Measurements from ENCODE around the gene RNF213. TPM values are rescaled to one million over a fixed set of nuclear protein-coding genes. Genes with fewer than 3 reads are reported as not detected.
"Not testable (repeated sequence)": the region's sequence is repeated elsewhere in the genome, so short reads cannot be mapped to it uniquely, and the experiment has no call there.

Gene RNF213
- total RNA-seq, 1 experiment from 2014 or later = 28.6 TPM

DNA sequence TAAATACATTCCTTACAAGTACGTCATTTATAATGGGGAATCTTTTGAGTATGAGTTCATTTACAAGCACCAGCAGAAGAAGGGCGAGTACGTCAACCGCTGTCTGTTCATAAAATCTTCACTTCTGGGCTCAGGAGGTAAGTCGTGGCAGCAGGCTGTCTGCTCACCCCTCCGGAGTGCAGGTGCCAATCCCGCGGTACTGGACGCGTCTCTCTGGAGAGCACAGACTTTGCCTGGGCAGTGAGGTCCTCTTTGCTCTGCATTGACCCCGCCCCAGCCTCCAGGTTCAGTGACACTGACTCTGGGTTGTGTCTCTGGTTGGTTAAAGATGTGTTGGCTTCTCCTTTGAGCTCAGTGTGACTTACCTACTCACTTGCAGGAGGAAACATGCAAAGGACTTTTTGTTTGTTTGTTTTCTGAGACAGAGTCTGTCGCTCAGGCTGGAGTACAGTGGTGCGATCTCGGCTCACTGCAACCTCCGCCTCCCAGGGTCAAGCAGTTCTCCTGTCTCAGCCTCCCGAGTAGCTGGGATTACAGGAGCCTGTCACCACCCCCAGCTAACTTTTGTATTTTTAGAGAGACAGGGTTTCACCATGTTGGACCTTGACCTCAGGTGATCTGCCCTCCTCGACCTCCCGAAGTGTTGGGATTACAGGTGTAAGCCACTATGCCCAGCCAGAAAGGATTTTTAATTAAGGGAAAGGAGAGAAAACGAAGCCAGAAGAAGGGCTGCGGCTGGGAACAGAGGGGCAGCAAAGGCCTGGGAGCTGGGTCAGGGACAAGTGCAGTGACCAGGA lies 31.2 kb downstream of the RNF213 start:
- DNase-seq (ENCODE audit: low read depth) = no peak

DNA sequence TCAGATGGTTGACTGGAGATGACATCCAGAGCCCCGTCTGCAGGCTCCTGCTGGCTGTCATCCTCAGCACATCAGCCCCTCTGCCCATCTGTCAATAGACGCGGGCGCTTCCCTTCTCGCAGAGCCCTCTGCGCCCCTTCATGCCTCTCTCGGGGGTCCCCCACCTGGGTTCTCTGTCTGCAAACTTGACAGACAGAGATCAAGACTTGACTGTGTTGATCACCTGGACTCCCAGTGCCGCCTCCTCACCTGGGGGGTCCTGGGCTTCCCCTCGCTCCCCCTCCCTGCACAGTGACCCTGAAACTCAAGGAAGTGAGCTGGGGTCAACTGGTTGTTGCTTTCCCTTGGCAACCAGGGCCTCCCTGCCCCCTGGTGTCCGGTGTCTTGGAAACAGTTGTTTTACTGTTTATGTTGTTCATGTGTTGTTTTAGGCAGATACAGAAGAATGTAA lies 31.9 kb downstream of the RNF213 start:
- no peak for DNase-seq (ENCODE audit: low read depth)

DNA sequence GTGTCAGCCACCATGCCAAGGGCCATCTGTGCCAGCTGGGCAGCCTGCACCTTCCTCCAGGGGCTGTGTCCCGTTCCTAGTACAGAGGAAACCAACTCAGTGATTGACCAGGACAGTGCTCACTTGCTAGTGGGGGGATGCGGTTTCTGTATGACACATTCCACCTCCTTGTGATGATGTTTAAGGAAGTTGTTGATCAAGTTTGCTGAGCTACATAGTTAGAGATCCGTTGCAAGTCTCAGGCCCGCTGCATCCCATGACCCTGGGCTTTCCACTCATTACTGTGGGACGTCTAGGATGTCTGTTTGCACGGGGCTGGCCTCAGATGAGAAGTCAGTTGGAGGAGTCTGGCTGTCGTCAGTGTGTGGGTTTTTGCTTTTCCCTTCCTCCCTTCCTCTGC lies 33.6 kb downstream of the RNF213 start:
- no peak for DNase-seq (ENCODE audit: low read depth)

DNA sequence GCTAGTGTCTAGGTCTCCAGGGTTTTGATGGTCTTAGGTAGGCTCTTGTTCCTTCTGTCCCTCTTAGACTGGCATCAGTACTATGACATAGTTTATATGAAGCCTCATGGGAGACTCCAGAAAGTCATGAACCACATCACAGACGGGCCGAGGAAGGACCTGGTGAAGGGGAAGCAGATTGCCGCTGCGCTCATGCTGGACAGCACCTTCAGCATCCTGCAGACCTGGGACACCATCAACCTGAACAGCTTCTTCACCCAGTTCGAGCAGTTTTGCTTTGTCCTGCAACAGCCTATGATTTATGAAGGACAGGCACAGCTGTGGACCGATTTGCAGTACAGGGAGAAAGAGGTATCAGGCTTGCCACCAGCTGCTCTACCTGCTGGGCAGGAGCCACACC lies 34.0 kb downstream of the RNF213 start:
- no peak for DNase-seq (ENCODE audit: low read depth)

DNA sequence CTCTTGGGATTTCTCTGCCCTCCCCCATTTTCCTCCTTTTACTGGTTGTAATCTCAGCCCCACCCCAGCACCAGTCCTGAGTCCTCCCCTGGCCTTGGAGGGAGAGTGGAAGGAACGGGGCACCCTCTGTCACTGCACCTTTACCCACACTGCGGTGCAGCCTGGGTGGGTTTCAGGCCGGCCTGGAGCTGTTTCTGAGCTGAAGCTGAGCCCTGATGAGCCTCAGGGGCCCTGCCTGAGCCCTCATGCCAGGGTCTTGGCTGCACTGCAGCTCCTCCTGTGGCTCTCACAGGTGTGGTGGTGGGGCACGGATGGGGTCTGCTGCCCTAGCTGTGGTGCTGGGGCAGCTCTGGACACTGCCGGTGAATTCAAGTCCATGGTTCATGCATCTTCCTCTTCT lies 34.5 kb downstream of the RNF213 start:
- no peak for DNase-seq (ENCODE audit: low read depth)

DNA sequence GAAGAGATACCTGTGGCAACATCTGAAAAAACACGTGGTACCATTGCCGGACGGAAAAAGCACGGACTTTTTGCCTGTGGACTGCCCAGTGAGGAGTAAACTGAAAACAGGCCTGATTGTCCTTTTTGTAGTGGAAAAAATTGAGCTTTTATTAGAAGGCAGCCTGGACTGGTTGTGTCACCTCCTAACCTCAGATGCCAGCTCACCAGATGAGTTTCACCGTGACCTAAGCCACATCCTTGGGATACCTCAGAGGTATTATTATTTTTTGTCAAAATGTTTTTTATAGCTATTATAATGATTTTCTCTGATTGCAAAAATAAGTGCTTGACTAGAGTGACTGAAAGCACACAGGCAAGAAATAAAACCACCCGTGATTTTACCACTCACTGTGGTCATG lies 34.9 kb downstream of the RNF213 start:
- DNase-seq (ENCODE audit: low read depth) = no peak

DNA sequence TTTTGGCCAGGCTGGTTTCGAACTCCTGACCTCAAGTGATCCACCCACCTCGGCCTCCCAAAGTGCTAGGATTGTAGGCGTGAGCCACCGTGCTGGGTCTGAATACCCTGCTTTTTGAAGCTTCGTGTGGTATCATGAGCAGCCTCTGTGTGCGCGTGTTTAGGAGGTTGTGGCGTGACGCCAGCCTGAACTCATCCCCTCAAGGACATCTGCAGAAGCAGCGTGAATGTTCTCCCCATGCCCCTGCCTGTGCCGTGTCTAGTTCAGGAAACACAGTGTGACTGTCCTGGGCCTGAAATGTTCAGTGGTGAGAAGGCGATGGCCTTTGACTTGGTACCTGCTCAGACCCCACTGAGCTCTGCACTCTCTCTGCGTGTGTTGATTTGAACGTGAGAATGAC lies 35.6 kb downstream of the RNF213 start:
- no peak for DNase-seq (ENCODE audit: low read depth)

DNA sequence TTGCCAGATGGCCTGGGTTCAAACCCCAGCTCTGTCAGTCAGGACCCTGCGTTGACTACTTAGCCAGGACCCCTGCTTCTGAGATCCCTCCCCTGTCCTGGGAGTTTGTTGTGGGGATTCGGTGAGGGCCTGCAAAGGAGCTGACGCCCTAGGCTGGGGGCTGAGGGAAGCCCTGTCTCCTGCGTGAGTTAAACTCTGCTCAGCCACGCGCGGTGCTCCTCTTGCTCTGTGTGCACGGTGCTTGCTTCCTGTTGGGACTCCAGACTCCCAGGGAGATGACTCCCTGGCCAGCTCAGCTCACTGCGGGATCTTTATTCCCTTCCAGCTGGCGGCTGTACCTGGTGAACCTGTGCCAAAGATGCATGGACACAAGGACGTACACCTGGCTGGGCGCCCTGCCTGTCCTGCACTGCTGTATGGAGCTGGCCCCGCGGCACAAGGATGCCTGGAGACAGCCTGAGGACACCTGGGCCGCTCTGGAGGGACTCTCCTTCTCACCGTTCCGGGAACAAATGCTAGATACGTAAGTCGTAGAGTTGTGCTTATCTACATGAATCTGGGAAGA lies 37.4 kb downstream of the RNF213 start:
- no peak for DNase-seq (ENCODE audit: low read depth)

DNA sequence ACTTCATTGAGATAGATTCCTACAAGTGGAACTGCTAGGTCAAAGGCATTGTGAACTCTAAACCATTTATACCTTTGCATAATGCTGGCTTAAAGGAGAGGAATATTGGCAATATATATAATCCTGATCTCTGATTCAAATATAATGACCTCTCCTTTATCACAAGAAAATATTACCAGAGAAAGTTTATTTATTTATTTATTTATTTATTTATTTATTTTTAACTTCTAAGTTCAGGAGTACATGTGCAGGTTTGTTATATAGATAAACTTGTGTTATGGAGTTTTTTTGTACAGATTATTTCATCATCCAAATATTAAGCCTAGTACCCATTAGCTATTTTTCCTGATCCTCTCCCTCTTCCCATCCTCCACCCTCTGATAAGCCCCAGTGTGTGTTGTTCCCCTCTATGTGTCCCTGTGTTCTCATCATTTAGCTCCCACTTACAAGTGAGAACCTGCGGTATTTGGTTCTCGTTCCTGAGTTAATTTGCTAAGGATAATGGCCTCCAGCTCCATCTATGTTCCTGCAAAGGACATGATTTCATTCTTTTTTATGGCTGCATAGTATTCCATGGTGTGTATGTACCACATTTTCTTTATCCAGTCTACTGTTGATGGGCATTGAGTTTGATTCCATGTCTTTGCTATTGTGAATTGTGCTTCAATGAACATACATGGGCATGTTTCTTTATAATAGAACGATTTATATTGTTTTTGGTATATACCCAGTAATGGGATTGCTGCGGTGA lies 38.9 kb downstream of the RNF213 start:
- not testable (repeated sequence) for DNase-seq (ENCODE audit: low read depth)

DNA sequence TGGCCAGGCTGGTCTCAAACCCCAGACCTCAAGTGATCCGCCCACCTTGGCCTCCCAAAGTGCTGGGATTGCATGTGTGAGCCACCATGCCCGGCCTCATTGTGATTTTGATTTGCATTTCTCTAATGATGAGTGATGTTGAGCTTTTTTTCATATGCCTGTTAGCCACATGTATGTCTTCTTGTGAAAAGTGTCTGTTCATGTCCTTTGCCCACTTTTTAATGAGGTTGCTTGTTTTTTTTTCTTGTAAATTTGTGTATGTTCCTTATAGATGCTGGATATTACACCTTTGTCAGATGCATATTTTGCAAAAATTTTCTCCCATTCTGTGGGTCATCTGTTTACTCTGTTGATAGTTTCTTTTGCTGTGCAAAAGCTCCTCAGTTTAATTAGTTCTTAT lies 40.1 kb downstream of the RNF213 start:
- not testable (repeated sequence) for DNase-seq (ENCODE audit: low read depth)

DNA sequence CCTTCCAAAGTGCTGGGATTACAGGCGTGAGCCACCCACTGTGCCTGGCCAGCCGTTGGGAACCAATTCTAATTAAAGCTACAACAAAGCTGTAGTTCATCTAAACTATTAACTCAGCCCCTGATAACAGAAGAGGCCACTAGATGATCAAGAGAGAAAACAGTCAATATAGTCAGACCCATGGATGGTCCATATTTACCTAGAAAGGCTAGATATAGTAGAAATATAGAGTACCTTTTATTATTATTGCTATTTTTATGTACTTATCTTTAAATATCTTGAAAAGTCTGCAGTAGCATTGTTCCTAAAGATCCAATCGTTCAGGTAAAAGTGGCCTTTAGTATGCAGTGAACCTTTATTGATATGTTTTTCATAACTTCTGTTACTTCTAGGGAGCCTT lies 43.2 kb downstream of the RNF213 start:
- DNase-seq (ENCODE audit: low read depth) = no peak

DNA sequence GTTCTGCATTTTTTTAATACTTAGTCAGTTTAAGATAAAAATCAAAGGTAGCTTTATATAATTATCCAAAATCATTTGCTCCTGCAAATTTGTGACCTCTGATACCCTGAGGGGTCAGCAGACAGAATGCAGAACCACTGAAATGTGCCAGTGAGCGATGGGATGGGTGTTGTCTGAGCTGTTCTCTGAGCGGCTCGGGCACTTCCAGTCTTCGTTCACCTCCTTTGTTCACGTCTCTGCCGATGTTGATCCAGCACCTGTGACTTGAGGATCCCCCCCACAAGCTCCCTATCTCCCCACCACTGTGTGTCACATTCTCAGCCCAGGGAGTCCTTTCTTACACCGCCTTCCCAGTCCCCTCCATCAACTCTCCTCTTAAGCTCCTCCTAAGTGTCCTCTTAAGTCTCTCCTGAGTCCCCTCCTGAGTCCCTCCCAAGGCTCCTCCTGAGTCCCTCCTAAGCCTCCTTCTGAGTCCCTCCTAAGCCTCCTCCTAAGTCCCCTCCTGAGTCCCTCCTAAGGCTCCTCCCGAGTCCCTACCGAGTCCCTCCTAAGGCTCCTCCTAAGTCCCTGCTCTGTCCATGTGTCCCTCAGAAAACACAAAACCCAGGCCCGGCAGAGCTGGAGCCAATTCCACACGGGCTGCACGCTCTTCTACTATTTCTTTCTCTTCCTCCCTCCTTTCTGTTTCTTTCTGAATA lies 47.5 kb downstream of the RNF213 start:
- DNase-seq (ENCODE audit: low read depth) = no peak

DNA sequence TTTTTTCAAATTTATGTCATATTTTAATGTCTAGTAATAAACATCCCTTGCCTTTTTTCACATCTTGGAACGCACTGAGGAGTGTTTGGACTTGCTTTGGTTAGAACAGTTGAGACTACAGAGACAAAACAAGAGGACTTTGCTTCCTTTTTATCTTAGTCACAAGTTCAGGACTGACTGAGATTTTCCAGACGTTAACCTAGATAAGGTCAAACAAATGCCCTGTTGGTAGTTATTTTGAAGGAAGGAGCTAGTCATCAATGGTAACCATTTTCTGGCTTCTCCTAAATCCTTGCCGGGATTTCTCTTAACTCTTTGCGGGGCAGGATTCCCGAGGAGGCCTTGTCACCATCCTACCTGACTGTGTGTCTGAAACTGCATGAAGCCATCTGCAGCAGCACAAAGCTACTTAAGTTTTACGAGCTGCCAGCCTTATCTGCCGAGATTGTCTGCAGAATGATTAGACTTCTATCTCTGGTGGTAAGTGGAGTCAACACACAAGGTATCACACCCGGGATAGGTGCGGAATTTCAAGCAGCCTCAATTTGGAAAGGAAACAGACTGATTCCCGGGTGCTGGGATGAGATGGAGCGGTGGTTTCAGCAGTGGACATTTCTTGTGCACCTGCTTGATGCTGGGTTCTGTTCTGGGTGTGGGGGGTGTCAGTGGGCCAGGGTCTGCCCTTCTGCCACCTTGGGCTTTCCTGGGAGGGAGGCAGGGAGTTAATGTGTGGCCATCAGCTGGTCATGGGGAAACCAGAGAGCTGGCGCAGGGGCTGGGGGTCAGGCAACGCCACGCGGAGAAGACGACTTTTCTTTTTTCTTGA lies 48.3 kb downstream of the RNF213 start:
- DNase-seq (ENCODE audit: low read depth) = no peak

DNA sequence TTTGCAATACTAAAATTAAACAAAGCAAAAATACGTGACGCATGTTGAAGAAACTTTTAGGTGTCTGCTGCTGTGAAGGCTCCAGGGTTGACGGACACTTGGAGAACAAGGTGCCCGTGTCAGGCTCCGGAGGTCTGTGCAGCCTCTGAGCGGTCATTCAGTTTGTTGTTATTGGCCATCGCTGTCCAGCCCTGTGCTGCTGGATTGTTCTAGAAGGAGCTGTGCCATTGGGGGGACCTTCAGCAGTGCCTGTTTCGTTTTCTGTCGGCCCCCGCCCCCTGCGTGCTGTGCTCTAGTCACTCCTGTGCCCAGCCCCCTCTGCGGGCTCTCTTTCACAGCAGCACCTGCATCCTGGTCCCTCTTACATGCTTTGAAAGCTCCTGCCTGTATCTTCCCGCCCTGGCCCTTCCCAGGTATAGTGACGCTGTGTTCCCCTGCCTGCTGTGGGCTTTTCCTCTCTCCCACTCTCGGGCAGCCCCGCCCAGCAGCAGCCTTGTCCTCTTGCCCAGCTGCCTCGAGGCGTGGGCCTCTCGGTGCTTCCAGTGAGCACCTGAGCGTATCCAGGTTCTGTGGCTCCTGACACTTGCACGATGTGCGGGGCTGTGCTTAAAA lies 50.7 kb downstream of the RNF213 start:
- DNase-seq (ENCODE audit: low read depth) = no peak

DNA sequence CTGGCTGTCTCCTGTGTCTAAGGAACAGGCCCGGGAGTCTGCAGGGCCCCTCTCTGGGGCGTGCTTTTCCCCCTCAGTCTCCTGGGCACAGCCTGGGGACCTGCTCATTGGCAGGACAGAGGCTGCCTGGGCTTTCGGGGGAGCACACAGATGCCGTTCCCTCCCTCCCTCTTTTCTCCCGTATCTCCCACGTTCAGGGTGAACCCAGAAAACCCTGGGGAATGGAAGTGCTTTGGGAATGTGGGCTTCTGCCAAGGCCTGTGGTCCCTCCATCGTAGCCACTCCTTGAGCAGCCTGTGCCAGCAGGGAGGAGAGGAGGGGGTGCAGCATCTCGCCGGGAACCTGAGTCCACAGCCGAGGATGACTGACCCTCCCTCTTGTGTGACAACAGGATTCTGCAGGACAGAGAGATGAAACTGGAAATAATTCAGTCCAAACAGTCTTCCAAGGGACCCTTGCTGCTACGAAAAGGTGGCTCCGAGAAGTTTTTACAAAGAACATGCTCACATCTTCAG lies 52.0 kb downstream of the RNF213 start:
- DNase-seq (ENCODE audit: low read depth) = no peak

DNA sequence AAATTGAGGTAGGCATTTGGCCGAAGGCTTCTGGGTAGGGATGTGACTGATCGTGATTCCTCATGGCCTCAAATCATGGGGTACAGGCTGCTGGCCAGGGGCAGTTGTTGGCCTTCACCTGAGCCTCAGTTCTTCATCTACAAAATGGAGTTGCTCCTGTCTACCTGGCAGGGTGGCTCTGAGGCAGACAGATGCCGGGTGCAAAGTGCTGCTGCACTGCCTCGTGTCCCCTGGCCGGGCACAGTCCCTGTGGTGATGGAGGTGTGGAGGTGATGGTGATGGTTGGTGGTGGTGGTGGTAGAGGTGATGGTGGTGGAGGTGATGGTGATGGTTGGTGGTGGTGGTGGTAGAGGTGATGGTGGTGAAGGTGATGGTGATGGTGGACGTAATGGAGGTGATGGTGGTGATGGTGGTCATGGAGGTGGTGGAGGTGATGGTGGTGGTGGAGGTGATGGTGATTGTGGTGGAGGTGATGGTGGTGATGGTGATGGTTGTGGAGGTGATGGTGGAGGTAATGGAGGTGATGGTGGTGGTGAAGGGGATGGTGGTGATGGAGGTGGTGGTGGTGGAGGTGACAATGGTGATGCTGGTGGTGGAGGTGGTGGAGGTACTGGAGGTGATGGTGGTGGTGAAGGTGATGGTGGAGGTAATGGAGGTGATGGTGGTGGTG lies 52.6 kb downstream of the RNF213 start:
- DNase-seq (ENCODE audit: low read depth) = no peak

DNA sequence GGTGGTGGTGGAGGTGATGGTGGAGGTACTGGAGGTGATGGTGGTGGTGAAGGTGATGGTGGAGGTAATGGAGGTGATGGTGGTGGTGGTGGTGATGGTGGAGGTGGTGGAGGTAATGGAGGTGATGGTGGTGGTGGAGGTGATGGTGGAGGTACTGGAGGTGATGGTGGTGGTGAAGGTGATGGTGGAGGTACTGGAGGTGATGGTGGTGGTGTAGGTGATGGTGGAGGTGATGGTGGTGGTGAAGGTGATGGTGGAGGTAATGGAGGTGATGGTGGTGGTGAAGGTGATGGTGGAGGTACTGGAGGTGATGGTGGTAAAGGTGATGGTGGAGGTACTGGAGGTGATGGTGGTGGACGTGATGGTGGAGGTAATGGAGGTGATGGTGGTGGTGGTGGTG lies 53.3 kb downstream of the RNF213 start:
- not testable (repeated sequence) for DNase-seq (ENCODE audit: low read depth)

DNA sequence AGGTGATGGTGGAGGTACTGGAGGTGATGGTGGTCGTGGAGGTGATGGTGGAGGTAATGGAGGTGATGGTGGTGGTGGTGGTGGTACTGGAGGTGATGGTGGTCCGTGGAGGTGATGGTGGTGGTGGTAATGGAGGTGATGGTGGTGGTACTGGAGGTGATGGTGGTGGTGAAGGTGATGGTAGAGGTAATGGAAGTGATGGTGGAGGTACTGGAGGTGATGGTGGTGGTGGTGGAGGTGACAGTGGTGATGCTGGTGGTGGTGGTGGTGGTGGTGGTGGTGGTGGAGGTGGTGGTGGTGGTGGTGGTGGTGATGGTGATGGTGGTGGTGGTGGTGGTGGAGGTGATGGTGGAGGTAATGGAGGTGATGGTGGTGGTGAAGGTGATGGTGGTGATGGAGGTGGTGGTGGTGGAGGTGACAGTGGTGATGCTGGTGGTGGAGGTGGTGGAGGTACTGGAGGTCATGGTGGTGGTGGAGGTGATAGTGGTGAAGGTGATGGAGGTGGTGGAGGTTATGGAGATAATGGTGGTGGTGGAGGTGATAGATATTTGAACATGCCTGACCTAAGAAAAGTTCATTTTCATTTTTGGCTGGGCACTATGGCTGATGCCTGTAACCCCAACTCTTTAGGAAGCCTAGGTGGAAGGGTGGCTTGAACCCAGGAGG lies 55.0 kb downstream of the RNF213 start:
- no peak for DNase-seq (ENCODE audit: low read depth)

DNA sequence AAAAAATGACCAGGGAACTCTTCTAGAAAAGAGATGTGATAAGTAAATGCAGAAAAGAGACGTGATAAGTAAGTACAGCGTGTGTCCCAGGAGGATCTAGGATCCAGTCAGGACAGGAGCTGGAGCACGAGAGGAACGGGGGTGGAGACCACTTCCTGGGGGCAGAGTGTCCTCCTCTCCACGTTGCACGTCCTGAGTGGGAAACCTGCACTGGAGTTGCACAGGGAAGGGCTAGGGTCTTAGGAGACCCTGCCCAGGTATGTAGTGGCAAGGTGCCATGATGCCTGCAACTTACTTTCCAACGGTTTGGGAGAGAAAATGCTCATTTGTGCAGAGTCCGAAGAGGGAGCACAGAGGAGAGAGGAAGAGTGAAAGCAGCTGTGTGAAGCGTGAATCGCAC lies 55.8 kb downstream of the RNF213 start:
- no peak for DNase-seq (ENCODE audit: low read depth)

Measured in HT1080 (cell line).